Measurements from ENCODE around the gene VMO1.

DNA sequence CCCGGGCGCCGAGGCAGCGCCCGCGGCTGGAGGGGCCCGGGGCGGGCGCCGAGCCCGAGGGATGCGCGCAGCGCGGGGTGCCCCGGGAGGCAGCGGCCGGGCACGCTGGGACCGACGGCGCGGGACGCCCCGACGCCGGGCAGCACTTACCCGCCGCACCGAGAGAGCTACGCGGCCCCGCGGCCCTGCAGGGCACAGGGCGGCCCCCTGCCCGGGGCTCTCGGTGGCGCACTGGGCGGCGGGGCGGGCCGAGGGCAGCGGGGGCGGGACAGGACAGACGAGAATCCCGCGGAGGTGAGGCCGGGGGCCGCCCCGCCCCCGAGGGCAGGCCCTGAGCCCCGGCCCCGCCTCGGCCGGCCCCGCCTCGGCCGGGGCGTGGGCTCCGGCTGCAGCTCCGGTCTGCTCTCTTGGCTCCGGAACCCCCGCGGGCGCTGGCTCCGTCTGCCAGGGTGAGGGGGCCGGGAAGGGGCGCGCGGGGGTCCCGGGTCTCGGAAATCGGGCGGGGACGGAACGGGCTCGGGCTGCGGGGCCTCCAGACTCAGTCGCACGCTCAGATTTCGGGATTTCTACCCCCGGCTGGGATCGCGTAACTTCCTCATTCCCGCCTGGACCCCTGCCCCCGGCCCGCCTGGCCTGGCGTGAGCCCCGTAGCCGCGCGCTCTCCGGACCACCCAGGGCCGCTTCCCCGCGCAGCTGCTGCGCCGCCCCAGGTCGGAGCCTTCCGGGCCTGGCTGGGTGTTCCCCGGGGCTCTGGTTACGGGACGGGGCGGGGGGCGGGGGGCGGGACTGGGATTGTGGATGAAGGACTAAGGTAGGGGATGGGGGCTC is 20.8 kb upstream of the VMO1 start, which contains the start of gene PLD2:
- TF ChIP-seq, protein P1, sequence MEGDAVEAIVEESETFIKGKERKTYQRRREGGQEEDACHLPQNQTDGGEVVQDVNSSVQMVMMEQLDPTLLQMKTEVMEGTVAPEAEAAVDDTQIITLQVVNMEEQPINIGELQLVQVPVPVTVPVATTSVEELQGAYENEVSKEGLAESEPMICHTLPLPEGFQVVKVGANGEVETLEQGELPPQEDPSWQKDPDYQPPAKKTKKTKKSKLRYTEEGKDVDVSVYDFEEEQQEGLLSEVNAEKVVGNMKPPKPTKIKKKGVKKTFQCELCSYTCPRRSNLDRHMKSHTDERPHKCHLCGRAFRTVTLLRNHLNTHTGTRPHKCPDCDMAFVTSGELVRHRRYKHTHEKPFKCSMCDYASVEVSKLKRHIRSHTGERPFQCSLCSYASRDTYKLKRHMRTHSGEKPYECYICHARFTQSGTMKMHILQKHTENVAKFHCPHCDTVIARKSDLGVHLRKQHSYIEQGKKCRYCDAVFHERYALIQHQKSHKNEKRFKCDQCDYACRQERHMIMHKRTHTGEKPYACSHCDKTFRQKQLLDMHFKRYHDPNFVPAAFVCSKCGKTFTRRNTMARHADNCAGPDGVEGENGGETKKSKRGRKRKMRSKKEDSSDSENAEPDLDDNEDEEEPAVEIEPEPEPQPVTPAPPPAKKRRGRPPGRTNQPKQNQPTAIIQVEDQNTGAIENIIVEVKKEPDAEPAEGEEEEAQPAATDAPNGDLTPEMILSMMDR (IDR thresholded peaks at IDR 0.05) = no peak
- TF ChIP-seq JUN (CRISPR knock-in tag; IDR thresholded peaks at IDR 0.05) = no peak
- TF ChIP-seq, protein P2, sequence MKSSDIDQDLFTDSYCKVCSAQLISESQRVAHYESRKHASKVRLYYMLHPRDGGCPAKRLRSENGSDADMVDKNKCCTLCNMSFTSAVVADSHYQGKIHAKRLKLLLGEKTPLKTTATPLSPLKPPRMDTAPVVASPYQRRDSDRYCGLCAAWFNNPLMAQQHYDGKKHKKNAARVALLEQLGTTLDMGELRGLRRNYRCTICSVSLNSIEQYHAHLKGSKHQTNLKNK (CRISPR knock-in tag; IDR thresholded peaks at IDR 0.05) = no peak
